ENCODE measurements around the gene UNC5B.

Gene UNC5B

GRCh38 chr10:71314028-71314693 is 101.8 kb downstream of the UNC5B start:
- DNase-seq (ENCODE audit: extremely low read depth in 1 of 2, low read depth in 1 of 2), result peak in 1 of 2 donors; percentile 17

GRCh38 chr10:71314694-71315225 is 102.4 kb downstream of the UNC5B start:
- no peak for DNase-seq (ENCODE audit: extremely low read depth in 1 of 2, low read depth in 1 of 2)

DNA sequence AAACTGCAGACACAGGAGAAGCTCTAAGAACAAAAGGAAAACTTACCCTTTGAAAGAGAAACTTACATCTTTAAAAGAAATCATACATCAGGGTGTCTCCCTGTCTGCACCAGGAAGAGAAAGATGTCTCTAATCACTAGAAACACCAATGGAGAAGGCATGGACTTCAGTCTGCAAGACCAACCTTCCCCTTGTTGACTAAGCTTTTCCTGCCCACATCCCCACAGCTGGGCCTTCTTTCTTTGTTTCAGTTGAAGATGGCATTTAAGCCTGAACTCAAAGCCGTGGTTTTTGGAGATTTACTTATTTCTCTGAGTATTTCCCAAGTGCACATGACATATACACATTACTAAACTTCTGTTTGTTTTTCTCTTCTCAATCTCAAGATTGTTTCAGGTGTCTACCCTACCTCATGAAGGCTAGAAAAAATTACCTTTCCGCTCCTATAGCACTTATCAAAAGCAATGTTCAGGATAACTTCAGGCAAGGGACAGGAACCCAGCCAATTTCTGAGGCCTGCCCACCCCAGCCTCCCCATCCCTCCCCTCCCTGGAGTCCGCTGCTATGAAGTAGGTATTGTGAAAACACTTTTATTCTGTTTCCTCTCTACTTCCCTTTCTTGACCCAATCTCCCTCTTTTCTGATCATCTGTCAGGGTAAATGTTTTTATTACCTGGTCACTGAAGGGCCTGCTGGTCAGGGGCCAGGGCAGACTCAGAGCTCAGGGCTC is 103.9 kb downstream of the UNC5B start:
- DNase-seq (ENCODE audit: extremely low read depth in 1 of 2, low read depth in 1 of 2), result no peak

DNA sequence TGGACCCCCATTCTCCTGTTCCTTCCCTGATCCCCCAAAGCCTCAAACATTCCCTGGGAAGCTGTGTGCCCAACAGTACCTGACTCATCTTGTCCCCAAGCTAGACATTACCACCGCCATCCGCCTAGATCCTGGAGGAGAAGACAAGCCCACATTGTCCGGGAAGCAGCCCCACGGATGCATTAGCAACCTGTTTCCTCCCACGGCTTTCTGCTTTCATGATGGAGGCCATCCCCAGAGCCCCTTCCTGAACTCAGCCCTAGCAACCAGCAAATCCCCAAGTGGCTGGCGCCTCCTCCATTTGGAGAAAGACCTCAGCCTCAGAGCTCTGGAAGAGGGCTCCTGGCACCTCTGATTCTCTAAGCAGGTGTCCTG is 104.4 kb downstream of the UNC5B start:
- no peak for DNase-seq (ENCODE audit: extremely low read depth in 1 of 2, low read depth in 1 of 2)

DNA sequence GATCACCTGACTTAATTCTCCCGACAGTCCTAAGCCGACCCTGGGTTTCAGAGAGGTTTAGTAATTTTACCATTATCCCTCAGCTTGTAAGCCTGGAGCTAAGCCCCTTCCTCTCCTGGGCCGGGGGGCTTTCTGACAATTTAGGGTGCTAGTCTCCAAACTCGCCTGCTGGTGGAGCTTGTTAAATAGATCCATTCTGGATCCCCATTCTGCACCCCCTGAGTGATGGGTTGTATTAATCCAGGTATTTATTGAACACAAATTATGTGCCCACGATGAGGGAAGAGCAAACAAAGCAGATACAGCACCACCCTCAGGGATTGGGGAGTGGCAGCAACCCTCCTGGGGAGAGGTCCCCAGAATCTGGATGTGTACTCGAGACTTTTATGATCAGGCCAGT is 105.4 kb downstream of the UNC5B start:
- no peak for DNase-seq (ENCODE audit: extremely low read depth in 1 of 2, low read depth in 1 of 2)

GRCh38 chr10:71319042-71319799 is 106.9 kb downstream of the UNC5B start, which contains the start of gene SLC29A3:
Gene SLC29A3, plus strand, starts transcription at chr10:71319259. Its CDS starts 51 bp downstream, at chr10:71319310.
- DNase-seq (ENCODE audit: extremely low read depth in 1 of 2, low read depth in 1 of 2), result peak; percentile 73 to 75

DNA sequence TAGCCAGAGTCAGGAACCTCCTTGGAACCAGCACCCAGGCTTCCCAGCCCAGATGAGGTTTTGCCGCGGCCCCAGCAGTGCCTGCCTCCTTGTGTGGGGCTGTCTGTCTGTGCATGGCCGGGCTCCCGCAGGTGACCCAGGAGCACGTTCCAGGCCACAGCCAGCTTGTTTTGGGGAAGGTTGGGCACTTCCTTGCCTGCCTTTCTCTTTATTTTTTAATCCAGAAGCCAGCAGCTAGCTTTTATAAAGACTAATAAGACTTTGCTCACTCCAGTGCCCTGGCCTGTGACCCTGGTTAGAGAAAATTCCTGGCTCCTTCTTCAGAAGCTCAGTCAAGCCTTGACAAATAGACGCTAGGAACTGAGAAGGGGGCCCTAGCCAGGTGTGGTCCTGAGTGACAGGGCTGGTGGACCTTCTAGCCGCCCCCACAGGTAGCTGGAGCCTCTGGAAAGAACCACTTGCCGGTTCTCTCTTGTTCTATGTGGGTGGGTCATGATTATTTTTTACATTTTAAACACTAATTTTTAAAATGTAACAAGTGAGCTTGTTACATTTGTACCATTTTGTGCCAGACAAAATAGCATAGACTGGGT is 107.5 kb downstream of the UNC5B start:
- DNase-seq (ENCODE audit: extremely low read depth in 1 of 2, low read depth in 1 of 2), result no peak

DNA sequence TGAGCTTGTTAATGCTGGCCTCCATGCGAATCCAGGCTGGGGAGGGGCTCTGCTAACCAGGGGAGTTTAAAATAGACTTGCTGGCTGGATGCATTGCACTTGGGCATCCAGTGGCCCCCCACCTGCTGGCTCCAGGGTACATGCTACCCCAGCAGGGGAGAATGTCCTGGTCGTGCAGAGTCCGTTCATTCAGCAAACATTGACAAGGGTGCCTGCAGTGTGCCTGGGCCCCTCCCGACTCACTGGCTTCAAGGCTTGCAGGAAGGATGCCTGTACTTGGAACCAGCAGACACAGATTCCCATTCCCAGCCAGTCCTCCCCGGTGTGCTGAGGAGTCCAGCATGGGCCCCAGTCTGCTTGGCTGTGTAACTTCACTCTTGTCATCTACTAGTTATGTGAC is 108.2 kb downstream of the UNC5B start:
- no peak for DNase-seq (ENCODE audit: extremely low read depth in 1 of 2, low read depth in 1 of 2)

DNA sequence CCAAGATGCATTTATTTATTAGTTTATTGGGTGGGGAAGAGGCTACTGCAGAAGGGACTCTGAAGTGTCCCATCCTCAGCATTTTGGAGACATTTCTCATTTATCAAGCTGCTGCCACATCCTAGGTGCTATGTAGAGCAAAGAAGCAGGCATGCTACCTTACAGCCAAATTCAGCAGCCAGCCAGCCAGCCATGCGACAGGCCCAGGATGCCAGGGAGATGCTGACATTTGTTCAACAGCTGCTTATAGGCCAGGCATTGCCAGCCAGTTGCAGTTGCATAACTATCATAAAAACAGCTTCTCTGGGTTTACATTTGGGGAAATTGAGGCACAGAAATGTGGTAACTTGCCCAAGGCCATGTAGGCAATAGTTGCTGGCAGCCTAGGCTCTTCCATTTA is 109.0 kb downstream of the UNC5B start:
- no peak for DNase-seq (ENCODE audit: extremely low read depth in 1 of 2, low read depth in 1 of 2)

- no peak for DNase-seq (ENCODE audit: extremely low read depth in 1 of 2, low read depth in 1 of 2)
Observed at GRCh38 chr10:71323407-71323806, 111.0 kb downstream of the UNC5B start.

DNA sequence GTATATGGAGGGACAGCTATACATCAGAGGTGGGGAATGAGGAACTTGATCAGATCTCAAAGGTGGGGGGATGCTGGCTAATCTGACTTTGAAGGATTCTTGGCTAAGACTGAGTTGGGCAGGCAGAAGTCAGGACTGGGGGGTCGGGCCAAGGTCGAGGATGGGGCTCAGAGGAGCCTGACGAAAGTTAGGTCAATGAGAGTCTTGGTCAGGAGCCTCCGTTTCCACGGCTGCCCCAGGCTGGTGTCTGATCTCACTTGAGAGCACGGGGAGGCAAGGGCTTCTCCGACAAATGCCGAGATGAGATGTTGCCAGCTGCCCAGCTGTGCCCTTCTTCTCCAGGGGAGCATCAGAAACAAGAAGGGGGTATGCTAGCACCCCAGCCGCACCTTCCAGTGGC is 112.4 kb downstream of the UNC5B start:
- no peak for DNase-seq (ENCODE audit: extremely low read depth in 1 of 2, low read depth in 1 of 2)

- no peak for DNase-seq (ENCODE audit: extremely low read depth in 1 of 2, low read depth in 1 of 2)
Observed at GRCh38 chr10:71325267-71325666, 112.9 kb downstream of the UNC5B start.

DNA sequence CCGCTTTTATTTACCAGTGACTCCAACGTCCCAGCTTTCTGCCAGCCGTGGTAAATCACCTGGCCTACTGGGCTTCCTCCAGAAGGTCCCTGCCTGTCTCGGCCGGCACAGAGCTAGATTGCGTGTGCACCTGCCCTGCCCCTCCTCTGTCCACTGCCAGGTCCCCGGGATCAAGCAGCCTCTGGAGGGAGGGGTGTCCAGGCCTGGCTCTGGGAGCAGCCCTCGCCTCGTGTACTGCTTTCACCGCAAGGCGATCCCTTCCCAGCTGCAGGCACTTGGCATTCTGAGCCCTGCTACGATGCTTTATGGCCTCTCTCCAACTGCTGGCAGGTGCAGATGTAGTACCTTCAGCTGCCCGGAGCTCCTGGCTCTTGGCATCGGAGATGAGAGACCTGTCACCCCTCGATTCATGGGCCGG is 114.1 kb downstream of the UNC5B start:
- no peak for DNase-seq (ENCODE audit: extremely low read depth in 1 of 2, low read depth in 1 of 2)

GRCh38 chr10:71330789-71331404 is 118.5 kb downstream of the UNC5B start:
- DNase-seq (ENCODE audit: extremely low read depth in 1 of 2, low read depth in 1 of 2), result no peak

DNA sequence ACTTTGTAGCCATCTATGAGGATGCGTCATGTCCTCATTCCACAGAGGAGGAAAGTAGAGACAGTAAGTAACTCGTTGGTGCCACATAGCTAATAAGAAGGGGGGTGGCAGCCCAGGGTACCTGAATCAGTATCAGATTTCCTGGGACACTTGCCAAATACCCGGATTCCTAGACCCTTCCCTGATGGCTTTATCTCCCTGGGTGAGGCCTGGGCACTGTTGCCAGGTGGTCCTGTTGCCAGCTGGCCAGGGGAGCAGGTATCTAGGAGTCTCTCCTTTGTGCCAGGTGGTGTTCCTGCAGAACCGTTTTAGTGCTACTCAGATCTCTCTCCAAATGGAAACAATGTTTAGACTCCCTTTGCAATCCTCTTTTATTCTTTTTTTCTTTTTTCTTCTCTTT is 119.4 kb downstream of the UNC5B start:
- no peak for DNase-seq (ENCODE audit: extremely low read depth in 1 of 2, low read depth in 1 of 2)

GRCh38 chr10:71332466-71332865 is 120.1 kb downstream of the UNC5B start:
- no peak for DNase-seq (ENCODE audit: extremely low read depth in 1 of 2, low read depth in 1 of 2)

DNA sequence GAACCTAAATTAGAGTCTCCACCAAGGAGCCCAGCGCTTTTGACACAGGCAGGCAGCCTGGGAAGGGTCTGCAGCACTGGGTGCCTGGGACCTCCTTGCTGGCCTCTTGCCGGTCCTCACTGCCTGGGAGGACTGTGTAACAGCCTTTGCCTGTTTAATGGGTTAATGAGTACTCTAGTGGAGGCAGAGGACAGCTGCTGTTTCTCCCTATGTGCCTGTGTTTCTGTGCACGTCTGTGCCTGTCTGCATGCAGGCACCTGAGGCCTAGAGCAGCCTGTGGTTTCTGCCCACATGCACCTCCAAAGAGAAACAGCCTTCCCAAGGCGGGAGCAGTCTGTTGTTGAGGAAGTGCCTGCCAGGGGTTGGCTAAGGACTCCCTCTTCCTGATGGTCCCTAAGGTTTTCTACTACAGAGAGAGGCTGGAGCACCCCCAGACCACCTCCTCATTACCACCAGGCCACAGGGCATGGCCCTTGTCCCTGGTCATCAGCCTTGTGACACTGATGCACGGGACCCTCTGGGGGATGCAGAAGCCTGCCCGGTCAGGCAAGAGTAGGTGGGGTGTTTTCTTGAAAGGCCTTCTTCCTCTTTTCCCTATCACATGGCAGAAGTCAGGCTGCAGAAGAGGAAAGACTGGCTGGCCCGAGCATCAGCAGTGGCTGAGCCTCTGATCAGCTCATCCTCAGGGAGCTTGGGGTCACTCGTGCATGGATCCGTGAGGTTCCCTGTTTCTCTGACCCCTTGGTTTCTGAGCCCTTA is 120.9 kb downstream of the UNC5B start:
- DNase-seq (ENCODE audit: extremely low read depth in 1 of 2, low read depth in 1 of 2), result no peak

DNA sequence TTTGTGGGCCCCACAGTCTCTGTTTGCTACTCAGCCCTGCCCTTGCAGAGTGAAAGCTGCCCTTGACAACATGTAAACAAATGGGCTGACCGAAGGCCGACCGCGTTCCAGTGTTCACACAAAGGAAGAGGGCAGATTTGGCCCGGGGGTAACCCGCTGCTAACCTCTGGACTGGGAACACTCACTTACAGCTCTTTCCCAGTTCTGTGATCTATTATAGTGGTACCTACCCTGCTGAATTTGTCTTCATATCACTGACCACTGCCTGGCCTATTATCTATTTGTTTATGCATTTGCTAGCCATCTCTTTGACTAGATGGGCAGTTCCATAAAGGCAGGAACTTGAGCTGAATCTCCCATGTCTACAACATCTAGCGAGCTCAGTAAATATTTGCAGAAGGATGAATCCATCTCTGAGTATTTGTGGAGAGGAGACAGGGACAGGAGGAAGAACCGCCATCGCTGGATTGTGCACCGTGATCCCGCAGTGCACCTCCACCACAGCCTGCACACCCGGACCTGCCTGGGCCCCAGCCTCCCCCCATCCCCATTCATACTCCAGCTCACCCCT is 121.9 kb downstream of the UNC5B start:
- DNase-seq (ENCODE audit: extremely low read depth in 1 of 2, low read depth in 1 of 2), result no peak

DNA sequence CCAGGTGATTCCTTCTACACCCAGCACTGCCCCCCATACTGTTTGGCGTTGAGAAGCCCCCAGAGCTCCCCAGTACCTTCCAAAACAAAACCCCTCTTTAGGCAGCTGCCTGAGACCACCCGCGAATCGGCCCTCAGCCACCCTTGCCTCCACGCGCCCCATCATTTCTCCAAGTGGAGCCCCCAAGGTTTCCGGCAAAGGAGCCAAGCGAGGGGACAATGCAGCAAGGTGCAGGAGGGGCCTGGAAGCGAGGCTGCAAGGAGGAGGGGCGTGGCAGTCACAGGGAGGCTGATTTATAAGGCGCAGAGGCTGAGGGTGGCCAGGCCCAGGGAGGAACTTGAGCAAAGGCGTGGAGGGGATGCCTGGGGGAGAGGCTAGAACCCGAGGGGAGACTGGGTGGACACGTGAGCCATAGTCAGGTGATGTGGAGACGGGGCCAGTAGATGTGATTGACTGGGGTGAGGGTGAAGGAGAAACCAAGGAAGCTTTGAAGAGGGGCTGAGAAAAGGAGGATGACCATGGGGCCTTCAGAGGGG is 122.9 kb downstream of the UNC5B start:
- no peak for DNase-seq (ENCODE audit: extremely low read depth in 1 of 2, low read depth in 1 of 2)

Measured in stimulated activated CD8-positive, alpha-beta memory T cell treated with anti-CD3 and anti-CD28 coated beads, Interleukin-7, amount 100 ng/mL, for 48 hours (primary cell).